Measurements from ENCODE around the gene SH3RF3. TPM values are rescaled to one million over a fixed set of nuclear protein-coding genes. Genes with fewer than 3 reads are reported as not detected.

The SH3RF3 gene
- total and polyA plus RNA-seq, 12 donors: 0.72 to 19.1 (median 12.2) TPM

DNA sequence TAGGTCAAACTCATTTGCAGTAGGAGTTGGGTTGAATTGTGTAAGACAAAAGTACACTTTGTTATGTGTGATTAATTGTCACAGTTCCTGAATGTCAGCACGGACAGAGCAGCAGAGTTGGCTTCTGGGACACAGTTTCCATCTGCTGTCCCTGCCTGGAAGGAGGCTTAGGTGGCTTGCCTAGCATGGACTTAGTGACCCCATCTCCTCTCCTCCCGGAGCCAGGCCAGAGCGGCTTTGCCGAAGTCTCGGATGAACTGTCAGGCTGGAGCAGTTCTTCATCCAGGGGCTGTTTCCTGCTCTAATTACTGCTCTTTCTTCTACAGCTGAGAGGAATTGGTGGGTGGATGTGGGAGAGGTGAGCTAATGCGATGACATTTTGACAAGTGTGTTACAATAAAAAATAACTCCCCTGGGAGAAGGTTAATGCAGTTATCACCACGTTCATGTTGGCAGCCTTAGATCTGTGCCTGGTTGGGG lies 102.0 kb downstream of the SH3RF3 start:
- Histone ChIP-seq H3K36me3 (replicated peaks in 1 of 2) (no peaks in the 10 kb centered on the region), H3K9me3 (replicated peaks in 1 of 3) (no peaks in the 10 kb centered on the region), H3K4me1 (replicated peaks in 1 of 2) (peaks cover 7 to 33% of the 10 kb centered on the region in 2 donors), H3K27me3 (no peaks in the 10 kb centered on the region), H3K4me3 (no peak overlapping the region), H3K27ac (peak overlapping the region in 1 of 5 donors; percentile 67)
- no peak for TF ChIP-seq POLR2A (IDR thresholded peaks at IDR 0.05)
- TF ChIP-seq, protein P1, sequence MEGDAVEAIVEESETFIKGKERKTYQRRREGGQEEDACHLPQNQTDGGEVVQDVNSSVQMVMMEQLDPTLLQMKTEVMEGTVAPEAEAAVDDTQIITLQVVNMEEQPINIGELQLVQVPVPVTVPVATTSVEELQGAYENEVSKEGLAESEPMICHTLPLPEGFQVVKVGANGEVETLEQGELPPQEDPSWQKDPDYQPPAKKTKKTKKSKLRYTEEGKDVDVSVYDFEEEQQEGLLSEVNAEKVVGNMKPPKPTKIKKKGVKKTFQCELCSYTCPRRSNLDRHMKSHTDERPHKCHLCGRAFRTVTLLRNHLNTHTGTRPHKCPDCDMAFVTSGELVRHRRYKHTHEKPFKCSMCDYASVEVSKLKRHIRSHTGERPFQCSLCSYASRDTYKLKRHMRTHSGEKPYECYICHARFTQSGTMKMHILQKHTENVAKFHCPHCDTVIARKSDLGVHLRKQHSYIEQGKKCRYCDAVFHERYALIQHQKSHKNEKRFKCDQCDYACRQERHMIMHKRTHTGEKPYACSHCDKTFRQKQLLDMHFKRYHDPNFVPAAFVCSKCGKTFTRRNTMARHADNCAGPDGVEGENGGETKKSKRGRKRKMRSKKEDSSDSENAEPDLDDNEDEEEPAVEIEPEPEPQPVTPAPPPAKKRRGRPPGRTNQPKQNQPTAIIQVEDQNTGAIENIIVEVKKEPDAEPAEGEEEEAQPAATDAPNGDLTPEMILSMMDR (IDR thresholded peaks at IDR 0.05): no peak
- peak in 4 of 7 donors; percentile 35 to 72 (median 58) for DNase-seq
- 37 to 53% (median 46%) methylated on average over 7 of the region's 7 CpGs for WGBS, 4 donors
- intact Hi-C loops (cut with DNase I): no loop called here

DNA sequence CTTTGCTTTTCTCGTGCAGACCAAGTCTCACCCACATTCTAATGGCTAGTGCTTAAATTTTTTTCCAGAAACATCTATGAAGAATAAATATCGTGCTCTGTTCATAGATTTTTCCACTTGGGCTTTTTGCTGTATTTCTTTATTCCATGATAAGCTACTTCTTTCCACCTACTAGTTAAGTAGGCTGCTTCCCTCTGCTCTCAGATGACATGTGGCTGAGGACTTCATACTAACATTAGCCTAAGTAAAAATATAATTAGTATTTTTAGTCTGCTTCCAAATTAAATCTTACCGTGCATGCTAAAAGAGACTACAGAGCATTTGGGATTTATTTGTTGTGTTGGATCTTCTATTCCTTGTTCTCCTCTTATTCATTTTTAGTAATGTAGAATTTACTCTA lies 102.4 kb downstream of the SH3RF3 start:
- H3K27ac ChIP-seq: peak overlapping the region in 1 of 5 donors; percentile 67
- peaks cover 2 to 33% of the 10 kb centered on the region in 2 donors for H3K4me1 ChIP-seq (replicated peaks in 1 of 2)
- H3K27me3 ChIP-seq: no peaks in the 10 kb centered on the region
- intact Hi-C loops (cut with DNase I): no loop called here
- DNase-seq: no peak
- no peak for TF ChIP-seq POLR2A (IDR thresholded peaks at IDR 0.05)
- TF ChIP-seq, protein P1 (IDR thresholded peaks at IDR 0.05): no peak
- no peaks in the 10 kb centered on the region for H3K9me3 ChIP-seq (replicated peaks in 1 of 3)
- 60 to 73% (median 70%) methylated on average over 3 of the region's 3 CpGs for WGBS, 4 donors
- no peak overlapping the region for H3K4me3 ChIP-seq
- H3K36me3 ChIP-seq (replicated peaks in 1 of 2): no peaks in the 10 kb centered on the region

DNA sequence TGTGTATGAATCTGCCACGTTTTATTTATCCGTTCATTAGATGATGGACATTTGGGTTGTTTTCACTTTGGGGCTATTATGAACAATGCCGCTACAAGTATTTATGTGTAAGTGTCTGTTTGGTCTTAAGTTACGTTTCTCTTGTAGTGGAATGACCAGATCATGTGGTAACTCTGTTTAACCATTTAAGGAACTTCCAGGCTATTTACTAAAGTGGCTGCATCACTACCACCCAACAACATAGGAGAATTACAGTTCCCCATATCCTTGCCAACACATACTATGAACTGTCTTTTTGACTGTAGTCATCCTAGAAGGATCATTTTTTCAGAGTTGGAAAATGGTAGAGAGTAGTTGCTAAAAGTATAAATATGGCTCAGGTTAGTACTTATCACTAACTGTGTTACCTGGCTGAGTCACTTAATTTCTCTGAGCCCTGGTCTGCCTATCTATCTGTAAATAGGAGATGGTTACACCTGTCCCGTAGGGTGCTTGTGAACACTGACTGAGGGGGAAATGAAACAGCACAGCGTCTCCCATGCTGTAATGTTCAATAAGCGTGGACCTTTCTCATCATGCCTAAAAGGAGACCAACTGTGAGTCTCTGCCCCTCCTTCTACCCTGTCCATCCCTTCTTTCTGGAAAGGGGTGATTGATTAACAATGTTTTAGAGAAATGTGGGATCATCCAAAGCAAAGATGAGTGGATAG lies 103.1 kb downstream of the SH3RF3 start:
- no peak for DNase-seq
- no peak overlapping the region for H3K4me3 ChIP-seq
- 88 to 94% (median 91%) methylated on average over 7 of the region's 7 CpGs for WGBS, 4 donors
- H3K4me1 ChIP-seq (replicated peaks in 1 of 2): peaks cover 0 to 30% of the 10 kb centered on the region in 2 donors
- H3K27me3 ChIP-seq: no peaks in the 10 kb centered on the region
- peak overlapping the region in 1 of 5 donors; percentile 67 for H3K27ac ChIP-seq
- intact Hi-C loops (cut with DNase I): no loop called here
- no peaks in the 10 kb centered on the region for H3K36me3 ChIP-seq (replicated peaks in 1 of 2)
- no peaks in the 10 kb centered on the region for H3K9me3 ChIP-seq (replicated peaks in 1 of 3)
- TF ChIP-seq, protein P1 (IDR thresholded peaks at IDR 0.05): no peak
- TF ChIP-seq POLR2A (IDR thresholded peaks at IDR 0.05): no peak

DNA sequence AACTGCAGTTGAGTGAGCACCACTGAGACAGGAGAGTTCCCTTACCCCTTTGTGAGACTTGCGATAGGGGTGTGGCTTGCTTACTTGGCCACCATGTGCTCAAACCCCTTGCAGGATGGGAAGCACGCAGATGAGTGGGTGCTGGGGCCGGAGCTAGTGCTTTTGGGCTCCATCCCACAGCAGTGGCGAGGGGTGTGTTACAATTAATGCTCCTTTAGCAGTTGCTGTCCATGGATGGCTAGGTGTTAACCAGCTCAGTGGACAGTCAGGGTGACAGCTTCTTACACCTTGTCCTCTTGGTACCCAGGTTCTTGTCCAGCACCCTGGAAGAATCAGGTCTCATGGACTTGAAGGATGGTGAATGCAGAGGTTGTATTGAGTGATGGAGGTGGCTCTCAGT lies 103.9 kb downstream of the SH3RF3 start:
- no peak overlapping the region for H3K27ac ChIP-seq
- peaks cover 0 to 30% of the 10 kb centered on the region in 2 donors for H3K4me1 ChIP-seq (replicated peaks in 1 of 2)
- 92 to 100% (median 98%) methylated on average over 4 of the region's 4 CpGs for WGBS, 4 donors
- TF ChIP-seq, protein P1 (IDR thresholded peaks at IDR 0.05): no peak
- no peak for TF ChIP-seq POLR2A (IDR thresholded peaks at IDR 0.05)
- no peaks in the 10 kb centered on the region for H3K27me3 ChIP-seq
- intact Hi-C loops (cut with DNase I): no loop called here
- peak in 1 of 7 donors; percentile 34 for DNase-seq
- no peak overlapping the region for H3K4me3 ChIP-seq
- no peaks in the 10 kb centered on the region for H3K36me3 ChIP-seq (replicated peaks in 1 of 2)
- no peaks in the 10 kb centered on the region for H3K9me3 ChIP-seq (replicated peaks in 1 of 3)

Data from adrenal gland (tissue), 12 donors.